HepG2 (cell line): ENCODE results near the gene PRRT2. TPM values are rescaled to one million over a fixed set of nuclear protein-coding genes. Genes with fewer than 3 reads are reported as not detected.

ENCODE experiments used
- ATAC-seq: fragments of 200-7000 bp; cut with Tn5 transposase; 3 replicates; pipeline ENCODE4 v1.9.1; 2020; ENCODE audit warnings: mild to moderate bottlenecking, moderate library complexity
- BruUV-seq: library from RNA; stranded (reverse); fragments of 400-500 nt; replicated peaks from 2 replicates; lab custom pipeline; 2021; lab: Mats Ljungman, UMichigan
- CTCF ChIA-PET: fragments of 300-600 bp; formaldehyde crosslinking; extraction: SDS; loops from one replicate; lab custom pipeline; 2021; ENCODE audit warnings: low total read pairs, inconsistent platforms, low intra/inter-chr PET ratio; lab: Yijun Ruan, JAX
- POLR2A ChIA-PET: fragments of 350-600 bp; sonication (Branson Sonifier 250); formaldehyde crosslinking; loops from one replicate; lab custom pipeline; 2020; ENCODE audit warnings: antibody characterized with exemption, inconsistent platforms; lab: Yijun Ruan, JAX
- DNase-seq: peaks from one replicate; pipeline ENCODE4 v3.0.0-alpha.2; 2015; ENCODE audit warnings: low spot score
- FAIRE-seq: peaks from 3 replicates; lab custom pipeline; 2011; peaks lifted over from hg19 to GRCh38; lab: Jason Lieb, UNC
- H2AFZ ChIP-seq: one replicate; pipeline ENCODE4 v1.6.1; 2011; ENCODE audit warnings: low read length, inconsistent platforms
- H3K27ac ChIP-seq: fragments of 300-600 bp; 3 replicates; pipeline ENCODE4 v1.8.0; 2011; ENCODE audit warnings: mixed run types, mild to moderate bottlenecking, mixed read lengths, low read length, inconsistent platforms; ENCODE audit not compliant: insufficient read depth; ENCODE audit errors: extremely low read length
- H3K27me3 ChIP-seq, 2 experiments: fragments of 200-600 bp in 1 of 2; 2 replicates in 1 of 2; 3 replicates in 1 of 2; pipeline versions ENCODE4 v1.6.0 to v1.8.0; 2011; ENCODE audit warnings: low read length in 2 of 2, mild to moderate bottlenecking in 2 of 2, moderate library complexity in 2 of 2, inconsistent platforms in 1 of 2; ENCODE audit not compliant: insufficient read depth in 2 of 2, control insufficient read depth in 1 of 2
- H3K36me3 ChIP-seq, 2 experiments: fragments of 200-600 bp in 1 of 2; replicated peaks in 1 of 2; 2 replicates in 1 of 2; 3 replicates in 1 of 2; pipeline versions ENCODE4 v1.5.1 to v1.8.0; 2011; ENCODE audit warnings: low read length in 2 of 2, inconsistent platforms in 1 of 2; ENCODE audit not compliant: insufficient read depth in 2 of 2, control insufficient read depth in 1 of 2
- H3K4me1 ChIP-seq: 2 replicates; pipeline ENCODE4 v1.5.1; 2012; ENCODE audit warnings: low read length, inconsistent platforms; ENCODE audit not compliant: insufficient read depth
- H3K4me2 ChIP-seq: 2 replicates; pipeline ENCODE4 v1.6.0; 2011; ENCODE audit warnings: low read depth, low read length, inconsistent platforms
- H3K4me3 ChIP-seq, 3 experiments: fragments of 200-600 bp in 1 of 3; sonication (generic), shearing (Covaris generic) in 1 of 3; replicated peaks in 1 of 3; 2 replicates each; pipeline ENCODE4 v1.5.1; 2011 to 2016; ENCODE audit warnings: low read length in 3 of 3, inconsistent platforms in 2 of 3, low read depth in 2 of 3, mild to moderate bottlenecking in 2 of 3, control low read depth in 1 of 3, mixed read lengths in 1 of 3; ENCODE audit not compliant: insufficient read depth in 1 of 3
- H3K79me2 ChIP-seq: one replicate; pipeline ENCODE4 v1.6.1; 2011; ENCODE audit warnings: low read length, inconsistent platforms; ENCODE audit not compliant: insufficient read depth
- H3K9ac ChIP-seq: 2 replicates; pipeline ENCODE4 v1.6.0; 2011; ENCODE audit warnings: mild to moderate bottlenecking, low read depth, low read length, inconsistent platforms; ENCODE audit not compliant: insufficient read depth
- H3K9me3 ChIP-seq: 2 replicates; pipeline ENCODE4 v1.5.1; 2012; ENCODE audit warnings: mild to moderate bottlenecking, low read length
- H4K20me1 ChIP-seq: 2 replicates; pipeline ENCODE4 v1.6.0; 2011; ENCODE audit warnings: inconsistent platforms, mild to moderate bottlenecking, low read length, moderate library complexity; ENCODE audit not compliant: insufficient read depth
- ELF3 ChIP-seq: IDR thresholded peaks from 2 replicates; pipeline ENCODE4 v1.6.1; 2016; ENCODE audit warnings: missing genetic modification reagents, missing compliant biosample characterization
- GABPB1 ChIP-seq: IDR thresholded peaks from 2 replicates; pipeline ENCODE4 v1.6.1; 2016; ENCODE audit warnings: mild to moderate bottlenecking, missing genetic modification reagents, moderate library complexity, missing compliant biosample characterization
- HNRNPL ChIP-seq: fragments of 200-400 bp; formaldehyde crosslinking; IDR thresholded peaks from 2 replicates; pipeline ENCODE4 v1.6.1; 2017; ENCODE audit warnings: mild to moderate bottlenecking, low read depth, low read length
- MYPOP ChIP-seq: sonication (generic); formaldehyde crosslinking; IDR thresholded peaks from 2 replicates; pipeline ENCODE4 v1.8.1; 2023; ENCODE audit warnings: mild to moderate bottlenecking, moderate library complexity, missing genetic modification reagents
- SMAD9 ChIP-seq: sonication (generic); formaldehyde crosslinking; IDR thresholded peaks from 2 replicates; pipeline ENCODE4 v1.5.1; 2020; ENCODE audit warnings: mild to moderate bottlenecking, missing genetic modification reagents
- SNAPC4 ChIP-seq: sonication (generic); formaldehyde crosslinking; IDR thresholded peaks from 2 replicates; pipeline ENCODE4 v1.4.0; 2020; ENCODE audit warnings: mild to moderate bottlenecking, missing genetic modification reagents
- TBX2 ChIP-seq: sonication (generic); formaldehyde crosslinking; IDR thresholded peaks from 2 replicates; pipeline ENCODE4 v1.5.0; 2020; ENCODE audit warnings: missing genetic modification reagents, mild to moderate bottlenecking, borderline replicate concordance
- THRA ChIP-seq: sonication (generic); formaldehyde crosslinking; IDR thresholded peaks from 2 replicates; pipeline ENCODE4 v1.4.0; 2020; ENCODE audit warnings: missing genetic modification reagents, borderline replicate concordance
- ZFP36L1 ChIP-seq: sonication (generic); formaldehyde crosslinking; IDR thresholded peaks from 2 replicates; pipeline ENCODE4 v1.8.0; 2022; ENCODE audit warnings: mild to moderate bottlenecking, missing genetic modification reagents, moderate library complexity
- ZFX ChIP-seq: sonication (generic); formaldehyde crosslinking; IDR thresholded peaks from 2 replicates; pipeline ENCODE4 v1.4.0; 2020; ENCODE audit warnings: mild to moderate bottlenecking, low read depth, missing genetic modification reagents, moderate library complexity
- ZNF619 ChIP-seq: sonication (generic); formaldehyde crosslinking; IDR thresholded peaks from 2 replicates; pipeline ENCODE4 v1.4.0; 2020; ENCODE audit warnings: mild to moderate bottlenecking, missing genetic modification reagents
- ZNF724P ChIP-seq: sonication (generic); formaldehyde crosslinking; IDR thresholded peaks from 2 replicates; pipeline ENCODE4 v1.8.0; 2022; ENCODE audit warnings: missing genetic modification reagents, borderline replicate concordance
- WGBS: methylation state at CpG from one replicate; pipeline ENCODE4 v1.1.6; 2017; ENCODE audit warnings: low lambda C conversion rate; 5-methylcytosine and 5-hydroxymethylcytosine counted together
- in situ Hi-C: cut with HindIII; loops from 2 replicates; pipeline ENCODE4 v1.10.0; 2017; ENCODE audit warnings: low pct_unique_long_range_greater_than_20kb; ENCODE audit not compliant: extremely low pct_ligation_motif_present
- intact Hi-C: fragments of 100-400 bp; cut with micrococcal nuclease; formaldehyde crosslinking; loops from one replicate; pipeline ENCODE4 v1.10.0; 2022; ENCODE audit not compliant: unreplicated experiment
- polyA plus RNA-seq, 8 experiments: library from polyadenylated mRNA; depleted of rRNA in 3 of 8; stranded (reverse) in 7 of 8; unstranded in 1 of 8; fragments of >200 nt; fragmentation: Illumina TruSeq in 4 of 8; extraction: Trizol in 4 of 8; gene quantifications; 2 replicates each; pipeline versions ENCODE4 v1.2.1 to v1.2.3, GENCODE V29; 2011 to 2016; ENCODE audit warnings: low read depth in 4 of 8, missing spikeins in 1 of 8, mixed read lengths in 1 of 8; ENCODE audit not compliant: insufficient read depth in 1 of 8
- total RNA-seq, 5 experiments: library from RNA; depleted of rRNA; stranded (reverse); fragments of >200 nt; fragmentation: Illumina TruSeq; extraction: Trizol; gene quantifications; 2 replicates each; pipeline ENCODE4 v1.2.3, GENCODE V29; 2016; ENCODE audit warnings: low read depth in 1 of 5

The PRRT2 gene
- total and polyA plus RNA-seq, 2 of the 13 experiments (the other 11 are each of a cell fraction or from before 2014, with no cell fraction given): 0.51 to 1.1 TPM

- 0% methylated on average over 4 of the region's 4 CpGs for WGBS
- H3K4me2 ChIP-seq: peak within 1 kb of the TSS; percentile 86
- CTCF ChIA-PET: interaction anchor here (3.3 kb wide), 1 partner anchor 28 kb away, joined by 12 read pairs; no protein-coding TSS in a partner anchor
- no peak for DNase-seq
- intact Hi-C loops (no loop called here), in situ Hi-C loops (loop anchor here (25.0 kb wide), 1 partner anchor 842 kb away; the partner anchor contains the start of genes FBRS and PRR14)
- no peaks in the 10 kb centered on the region for H3K9me3 ChIP-seq
- peaks cover 88% of the 10 kb centered on the region for H3K4me1 ChIP-seq
- peak within 1 kb of the TSS; percentile 53 for H3K27ac ChIP-seq
- POLR2A ChIA-PET: interaction anchor here (0.7 to 7.0 kb wide), 12 partner anchors 7 to 245 kb away, joined by 3 to 145 read pairs (median 8); partner anchors contain the start of genes ALDOA, ASPHD1, CDIPT and KIF22
- H2AFZ ChIP-seq: no peak within 1 kb of the TSS
- ATAC-seq: peak; percentile 47
- H3K4me3 ChIP-seq: peak within 1 kb of the TSS; percentile 59 to 71 (median 71)
- H3K27me3 ChIP-seq: no peaks in the 10 kb centered on the region; a peak in 2 of 5 replicates
- no peak for FAIRE-seq
- peaks cover 0 to 9% of the 10 kb centered on the region in 2 experiments; a peak in 2 of 5 replicates for H3K36me3 ChIP-seq
- H3K9ac ChIP-seq: peak within 1 kb of the TSS; percentile 56
- H4K20me1 ChIP-seq: peaks cover 5% of the 10 kb centered on the region; the same call in 1 of the 2 replicates
- peaks cover 29% of the 10 kb centered on the region for H3K79me2 ChIP-seq
- no TSS peak for BruUV-seq
- no peak for TF ChIP-seq SMAD9
- TF ChIP-seq SNAPC4 (CRISPR knock-in tag): no peak
- peak; percentile 12; the same call in 1 of the 2 replicates for TF ChIP-seq TBX2
- TF ChIP-seq ELF3 (CRISPR knock-in tag): 0 out of 2 replicates have a peak, but pooled peaks have one; percentile 31
- no peak for TF ChIP-seq ZNF619 (CRISPR knock-in tag)
- peak; percentile 40; the same call in 1 of the 2 replicates for TF ChIP-seq ZFX (CRISPR knock-in tag)
- 0 out of 2 replicates have a peak, but pooled peaks have one; percentile 23 for TF ChIP-seq MYPOP (CRISPR knock-in tag)
- no peak for TF ChIP-seq ZNF724P (CRISPR knock-in tag)
- peak; percentile 30; the same call in 1 of the 2 replicates for TF ChIP-seq THRA (CRISPR knock-in tag)
- TF ChIP-seq HNRNPL: no peak
- 0 out of 2 replicates have a peak, but pooled peaks have one; percentile 33 for TF ChIP-seq GABPB1 (CRISPR knock-in tag)
- no peak for TF ChIP-seq ZFP36L1
These were observed 8.3 kb downstream of the PRRT2 start, which contains the start of gene MVP for GRCh38 chr16:29820271-29820701. Gene MVP (plus strand): TSS chr16:29820462. CDS start chr16:29830550, 10,088 bp downstream.
